ENCODE results near the gene IRF7.

DNA sequence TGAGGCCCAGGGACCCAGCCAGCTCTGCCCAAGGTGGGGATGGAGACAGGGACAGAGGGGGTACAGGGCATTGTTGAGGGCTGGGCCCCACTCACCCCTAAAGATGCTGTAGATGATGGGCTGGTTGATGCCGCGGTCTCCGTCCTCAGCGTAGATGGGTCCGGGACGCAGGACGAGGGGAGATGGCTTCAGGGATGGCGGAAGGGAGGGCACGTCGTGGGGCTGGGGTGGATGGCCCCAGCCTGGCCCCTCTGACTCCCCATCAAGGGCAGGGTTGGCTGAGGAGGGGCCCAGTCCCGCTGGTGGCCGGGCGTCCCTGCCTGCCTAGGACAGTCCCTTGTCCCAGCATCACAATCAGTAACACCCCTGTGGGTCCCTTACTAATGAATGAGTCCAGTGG lies 4.5 kb upstream of the IRF7 start:
- TF ChIP-seq, protein P1, sequence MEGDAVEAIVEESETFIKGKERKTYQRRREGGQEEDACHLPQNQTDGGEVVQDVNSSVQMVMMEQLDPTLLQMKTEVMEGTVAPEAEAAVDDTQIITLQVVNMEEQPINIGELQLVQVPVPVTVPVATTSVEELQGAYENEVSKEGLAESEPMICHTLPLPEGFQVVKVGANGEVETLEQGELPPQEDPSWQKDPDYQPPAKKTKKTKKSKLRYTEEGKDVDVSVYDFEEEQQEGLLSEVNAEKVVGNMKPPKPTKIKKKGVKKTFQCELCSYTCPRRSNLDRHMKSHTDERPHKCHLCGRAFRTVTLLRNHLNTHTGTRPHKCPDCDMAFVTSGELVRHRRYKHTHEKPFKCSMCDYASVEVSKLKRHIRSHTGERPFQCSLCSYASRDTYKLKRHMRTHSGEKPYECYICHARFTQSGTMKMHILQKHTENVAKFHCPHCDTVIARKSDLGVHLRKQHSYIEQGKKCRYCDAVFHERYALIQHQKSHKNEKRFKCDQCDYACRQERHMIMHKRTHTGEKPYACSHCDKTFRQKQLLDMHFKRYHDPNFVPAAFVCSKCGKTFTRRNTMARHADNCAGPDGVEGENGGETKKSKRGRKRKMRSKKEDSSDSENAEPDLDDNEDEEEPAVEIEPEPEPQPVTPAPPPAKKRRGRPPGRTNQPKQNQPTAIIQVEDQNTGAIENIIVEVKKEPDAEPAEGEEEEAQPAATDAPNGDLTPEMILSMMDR (IDR thresholded peaks at IDR 0.05; ENCODE audit: low read depth, low read length), result no peak
- TF ChIP-seq MYC (IDR thresholded peaks at IDR 0.05; ENCODE audit: low read depth, low read length), result no peak
- no peak for TF ChIP-seq POLR2A (IDR thresholded peaks at IDR 0.05; ENCODE audit: extremely low read depth, insufficient read length)
